ENCODE results near the gene C1QA. TPM values are rescaled to one million over a fixed set of nuclear protein-coding genes. Genes with fewer than 3 reads are reported as not detected.
"Not testable (repeated sequence)": the region's sequence is repeated elsewhere in the genome, so short reads cannot be mapped to it uniquely, and the experiment has no call there.

The C1QA gene
- total RNA-seq, 6 experiments from 2014 or later = 66.3 to 227 (median 75.0) TPM

DNA sequence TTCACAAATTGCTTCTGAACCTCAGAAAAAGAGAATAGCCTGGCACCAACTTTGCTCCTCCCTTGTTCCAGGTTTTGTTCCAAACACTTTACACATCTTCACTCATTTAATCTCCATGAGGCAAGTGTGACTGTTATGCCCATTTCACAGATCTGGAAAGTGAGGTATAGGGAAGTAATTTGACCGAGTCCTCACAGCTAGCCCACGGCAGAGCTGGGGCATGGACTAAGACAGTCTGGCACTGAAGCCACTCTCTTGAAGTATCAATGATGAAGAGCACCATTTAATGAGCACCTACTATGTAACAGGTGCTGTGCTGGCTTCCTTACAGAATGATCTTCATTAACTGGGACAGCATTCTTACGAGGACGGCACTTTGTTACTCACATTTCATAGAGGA lies 35.6 kb downstream of the C1QA start:
- intact Hi-C loops (cut with DNase I) = no loop called here
- Histone ChIP-seq H3K4me1 (no peaks in the 10 kb centered on the region), H3K27me3 (no peaks in the 10 kb centered on the region), H3K9me3 (no peaks in the 10 kb centered on the region), H3K27ac (no peak overlapping the region), H3K36me3 (no peaks in the 10 kb centered on the region), H3K4me3 (no peak overlapping the region)
- no peak for ATAC-seq
- no peak for TF ChIP-seq POLR2A (IDR thresholded peaks at IDR 0.05)
- TF ChIP-seq, protein P1, sequence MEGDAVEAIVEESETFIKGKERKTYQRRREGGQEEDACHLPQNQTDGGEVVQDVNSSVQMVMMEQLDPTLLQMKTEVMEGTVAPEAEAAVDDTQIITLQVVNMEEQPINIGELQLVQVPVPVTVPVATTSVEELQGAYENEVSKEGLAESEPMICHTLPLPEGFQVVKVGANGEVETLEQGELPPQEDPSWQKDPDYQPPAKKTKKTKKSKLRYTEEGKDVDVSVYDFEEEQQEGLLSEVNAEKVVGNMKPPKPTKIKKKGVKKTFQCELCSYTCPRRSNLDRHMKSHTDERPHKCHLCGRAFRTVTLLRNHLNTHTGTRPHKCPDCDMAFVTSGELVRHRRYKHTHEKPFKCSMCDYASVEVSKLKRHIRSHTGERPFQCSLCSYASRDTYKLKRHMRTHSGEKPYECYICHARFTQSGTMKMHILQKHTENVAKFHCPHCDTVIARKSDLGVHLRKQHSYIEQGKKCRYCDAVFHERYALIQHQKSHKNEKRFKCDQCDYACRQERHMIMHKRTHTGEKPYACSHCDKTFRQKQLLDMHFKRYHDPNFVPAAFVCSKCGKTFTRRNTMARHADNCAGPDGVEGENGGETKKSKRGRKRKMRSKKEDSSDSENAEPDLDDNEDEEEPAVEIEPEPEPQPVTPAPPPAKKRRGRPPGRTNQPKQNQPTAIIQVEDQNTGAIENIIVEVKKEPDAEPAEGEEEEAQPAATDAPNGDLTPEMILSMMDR (IDR thresholded peaks at IDR 0.05) = no peak
- WGBS (ENCODE audit: insufficient coverage, low coverage, low lambda C conversion rate, missing lambda C conversion rate) = 59% methylated on average over 4 of the region's 4 CpGs
- no peak for DNase-seq

DNA sequence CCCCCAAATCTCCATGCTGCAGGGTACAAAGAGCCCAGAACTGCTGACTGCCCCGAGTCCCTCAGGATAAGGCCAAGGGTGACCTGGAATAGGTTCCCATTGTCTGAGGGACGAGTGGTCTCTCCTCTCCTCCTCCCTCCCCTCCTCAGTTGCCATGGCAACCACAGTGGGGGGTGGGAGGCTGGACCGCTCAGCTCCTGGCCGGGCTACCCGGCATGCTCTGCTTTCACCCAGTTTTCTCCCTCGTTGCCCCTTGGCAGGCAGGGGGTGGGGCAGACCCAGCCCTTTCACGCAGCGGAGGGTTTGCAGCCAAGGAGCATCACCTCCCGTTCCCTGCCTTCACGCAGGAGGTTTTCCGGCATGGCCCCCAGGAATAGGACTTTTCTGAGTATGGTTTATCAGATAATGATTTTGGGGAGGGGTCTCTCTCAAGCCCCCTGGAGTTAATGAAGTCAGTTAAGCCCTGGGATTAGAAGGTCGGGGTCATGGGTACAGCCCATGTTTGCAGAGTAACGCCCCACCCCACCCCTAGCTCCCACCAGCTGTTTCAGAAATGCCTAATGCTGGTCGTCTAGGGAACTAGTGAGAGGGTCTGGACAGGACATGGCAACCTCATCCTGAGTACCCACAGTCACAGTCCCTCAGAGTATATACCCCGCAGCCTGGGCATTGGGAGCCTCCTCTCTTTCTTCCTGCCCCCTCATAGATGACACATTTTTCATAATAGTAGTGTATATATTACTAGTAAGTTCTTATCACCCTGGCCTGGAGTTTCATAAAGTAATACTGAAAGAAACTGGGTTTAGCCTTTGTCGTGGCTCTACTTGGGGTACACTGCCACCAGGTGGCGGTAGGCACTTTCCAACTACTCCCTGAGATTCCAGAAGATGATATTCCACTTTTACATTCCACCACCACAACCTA lies 37.3 kb downstream of the C1QA start:
- DNase-seq (peak in 2 of 3 donors; percentile 49 to 58), ATAC-seq (peak; percentile 70 to 85 (median 78))
- Histone ChIP-seq H3K27ac (no peak overlapping the region), H3K9me3 (no peaks in the 10 kb centered on the region), H3K36me3 (no peaks in the 10 kb centered on the region), H3K4me3 (no peak overlapping the region), H3K27me3 (no peaks in the 10 kb centered on the region), H3K4me1 (no peaks in the 10 kb centered on the region)
- 4% methylated on average over 6 of the region's 17 CpGs for WGBS (ENCODE audit: insufficient coverage, low coverage, low lambda C conversion rate, missing lambda C conversion rate)
- intact Hi-C loops (cut with DNase I) = no loop called here
- TF ChIP-seq POLR2A (IDR thresholded peaks at IDR 0.05) = no peak
- TF ChIP-seq, protein P1 (IDR thresholded peaks at IDR 0.05) = peak; percentile 64 to 82 (median 78)

DNA sequence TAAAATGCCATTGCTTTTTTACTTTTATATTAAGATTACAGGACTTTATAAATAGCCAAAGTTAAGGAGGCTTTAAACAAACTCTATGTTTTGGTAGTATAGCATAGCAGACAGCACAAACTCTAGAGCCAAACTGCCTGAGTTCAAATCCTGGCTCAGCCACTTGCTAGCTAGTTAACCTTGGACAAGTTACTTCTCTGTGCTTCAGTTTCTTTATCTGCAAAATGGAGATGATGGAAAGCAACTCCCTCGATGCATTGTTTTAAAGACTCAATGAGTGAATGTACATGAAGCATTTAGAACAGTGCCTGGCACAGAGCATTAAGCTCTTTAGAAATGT lies 38.0 kb downstream of the C1QA start:
- no peak for ATAC-seq
- TF ChIP-seq POLR2A (IDR thresholded peaks at IDR 0.05) = no peak
- TF ChIP-seq, protein P1 (IDR thresholded peaks at IDR 0.05) = no peak
- intact Hi-C loops (cut with DNase I) = no loop called here
- WGBS (ENCODE audit: insufficient coverage, low coverage, low lambda C conversion rate, missing lambda C conversion rate) = 9% methylated on average over 1 of the region's 1 CpG
- no peak overlapping the region for H3K27ac ChIP-seq
- H3K4me1 ChIP-seq = no peaks in the 10 kb centered on the region
- H3K36me3 ChIP-seq = no peaks in the 10 kb centered on the region
- no peak overlapping the region for H3K4me3 ChIP-seq
- H3K27me3 ChIP-seq = no peaks in the 10 kb centered on the region
- H3K9me3 ChIP-seq = no peaks in the 10 kb centered on the region
- no peak for DNase-seq

DNA sequence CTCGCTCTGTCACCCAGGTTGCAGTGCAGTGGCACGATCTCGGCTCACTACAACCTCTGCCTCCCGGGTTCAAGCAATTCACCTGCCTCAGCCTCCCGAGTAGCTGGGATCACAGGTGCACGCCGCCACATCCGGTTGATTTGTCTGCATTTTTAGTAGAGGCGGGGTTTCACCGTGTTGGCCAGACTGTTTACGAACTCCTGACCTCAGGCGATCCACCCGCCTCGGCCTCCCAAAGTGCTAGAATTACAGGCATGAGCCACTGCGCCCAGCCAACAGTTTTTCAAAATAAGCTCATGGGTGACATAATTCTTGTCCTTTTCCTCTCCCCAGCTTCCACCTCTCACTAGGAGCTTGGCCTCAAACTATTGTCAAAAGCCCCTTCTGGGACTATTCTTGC lies 39.7 kb downstream of the C1QA start:
- intact Hi-C loops (cut with DNase I); H3K4me3 ChIP-seq; H3K4me1 ChIP-seq; H3K27me3 ChIP-seq; H3K9me3 ChIP-seq; ATAC-seq; H3K27ac ChIP-seq; DNase-seq; H3K36me3 ChIP-seq: not testable (repeated sequence)
- WGBS (ENCODE audit: insufficient coverage, low coverage, low lambda C conversion rate, missing lambda C conversion rate) = 90% methylated on average over 2 of the region's 15 CpGs

DNA sequence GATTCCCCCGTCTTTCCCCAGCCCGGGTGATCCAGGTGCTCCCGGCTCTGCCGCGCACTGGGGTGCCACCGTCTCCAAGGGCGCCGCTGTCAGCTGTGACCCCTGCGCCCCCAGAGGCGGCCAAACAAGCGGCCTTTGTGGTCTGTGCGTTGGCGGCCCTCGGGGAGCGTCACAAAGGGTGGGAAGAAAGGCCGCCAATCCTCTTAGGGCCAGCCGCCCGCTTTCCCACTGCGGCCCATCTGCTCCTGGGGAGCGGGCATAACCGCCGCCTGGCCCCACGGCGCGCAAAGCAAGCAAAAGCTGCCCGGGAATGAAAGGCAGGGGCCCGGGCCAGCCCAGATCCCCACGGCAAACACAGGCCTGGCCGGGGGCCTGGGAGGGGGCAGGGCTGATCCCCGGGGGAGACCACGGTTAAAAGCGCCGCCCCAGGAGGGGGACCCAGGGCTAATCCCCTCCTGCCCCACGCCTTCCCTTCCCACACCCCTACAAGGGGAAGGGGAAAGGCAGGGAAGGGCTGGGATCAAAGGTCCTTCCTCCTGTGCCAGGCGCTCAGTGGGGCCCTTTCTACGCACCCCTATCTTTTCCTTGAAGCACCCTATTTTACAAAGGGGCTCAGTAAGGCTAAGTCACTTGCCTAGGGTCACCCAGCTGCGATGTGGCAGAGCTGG lies 40.6 kb downstream of the C1QA start:
- DNase-seq = no peak
- Histone ChIP-seq H3K36me3 (no peaks in the 10 kb centered on the region), H3K27ac (no peak overlapping the region), H3K4me1 (no peaks in the 10 kb centered on the region), H3K9me3 (no peaks in the 10 kb centered on the region), H3K4me3 (no peak overlapping the region), H3K27me3 (no peaks in the 10 kb centered on the region)
- ATAC-seq = no peak
- TF ChIP-seq POLR2A (IDR thresholded peaks at IDR 0.05) = no peak
- TF ChIP-seq, protein P1 (IDR thresholded peaks at IDR 0.05) = no peak
- intact Hi-C loops (cut with DNase I) = no loop called here
- WGBS (ENCODE audit: insufficient coverage, low coverage, low lambda C conversion rate, missing lambda C conversion rate) = 20% methylated on average over 4 of the region's 37 CpGs

All from right lobe of liver (tissue), 6 donors.